TTC549 (cell line): ENCODE results near the gene OR56B1.
"Not testable (repeated sequence)": the region's sequence is repeated elsewhere in the genome, so short reads cannot be mapped to it uniquely, and the experiment has no call there.

ENCODE experiments used
- FAIRE-seq: peaks from 2 replicates; lab custom pipeline; 2012; peaks lifted over from hg19 to GRCh38; lab: Jason Lieb, UNC

OR56B1 gene, protein sequence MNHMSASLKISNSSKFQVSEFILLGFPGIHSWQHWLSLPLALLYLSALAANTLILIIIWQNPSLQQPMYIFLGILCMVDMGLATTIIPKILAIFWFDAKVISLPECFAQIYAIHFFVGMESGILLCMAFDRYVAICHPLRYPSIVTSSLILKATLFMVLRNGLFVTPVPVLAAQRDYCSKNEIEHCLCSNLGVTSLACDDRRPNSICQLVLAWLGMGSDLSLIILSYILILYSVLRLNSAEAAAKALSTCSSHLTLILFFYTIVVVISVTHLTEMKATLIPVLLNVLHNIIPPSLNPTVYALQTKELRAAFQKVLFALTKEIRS

DNA sequence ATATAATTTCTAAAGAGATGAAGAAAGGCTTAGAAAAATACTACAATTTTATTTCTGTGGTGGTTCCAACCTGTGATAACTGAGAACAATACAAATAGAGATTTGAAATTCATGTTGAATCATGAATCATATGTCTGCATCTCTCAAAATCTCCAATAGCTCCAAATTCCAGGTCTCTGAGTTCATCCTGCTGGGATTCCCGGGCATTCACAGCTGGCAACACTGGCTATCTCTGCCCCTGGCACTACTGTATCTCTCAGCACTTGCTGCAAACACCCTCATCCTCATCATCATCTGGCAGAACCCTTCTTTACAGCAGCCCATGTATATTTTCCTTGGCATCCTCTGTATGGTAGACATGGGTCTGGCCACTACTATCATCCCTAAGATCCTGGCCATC lies at the start of gene OR56B1:
TSS of gene OR56B1 (plus strand) at position 53 of the 400 bp plus-strand sequence. CDS start at position 122, 69 bp downstream.
- FAIRE-seq = no peak

GRCh38 chr11:5688482-5688881 lies 47.8 kb upstream of the OR56B1 start:
- FAIRE-seq = no peak

DNA sequence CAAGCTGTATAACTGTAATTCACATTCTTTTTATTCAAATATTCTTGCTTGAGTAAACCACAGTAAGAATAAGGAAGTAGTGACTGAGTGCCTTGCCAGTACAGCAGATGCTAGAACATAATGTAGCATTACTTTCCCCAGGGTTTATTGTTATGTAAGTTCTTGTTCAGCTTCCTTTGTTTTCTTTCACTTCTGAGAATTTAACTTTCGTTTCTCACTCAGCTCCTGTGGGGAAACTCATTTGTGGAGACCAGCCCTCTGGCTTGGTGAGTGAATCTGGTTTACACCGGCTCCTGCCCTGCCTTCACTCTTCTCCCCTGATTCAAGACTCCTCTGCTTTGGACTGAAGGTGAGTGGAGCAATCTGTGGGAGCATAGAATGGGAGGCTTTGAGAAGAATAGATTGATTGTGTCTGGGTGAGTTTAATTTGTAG lies 46.7 kb upstream of the OR56B1 start, which contains the start of gene TRIM22:
TSS of gene TRIM22 (plus strand) at position 240 of the 433 bp plus-strand sequence. CDS start 6,443 bp downstream, outside the sequence.
- FAIRE-seq = no peak

GRCh38 chr11:5690216-5690615 lies 46.0 kb upstream of the OR56B1 start:
- FAIRE-seq = no peak

GRCh38 chr11:5690736-5691135 lies 45.5 kb upstream of the OR56B1 start:
- FAIRE-seq = no peak

DNA sequence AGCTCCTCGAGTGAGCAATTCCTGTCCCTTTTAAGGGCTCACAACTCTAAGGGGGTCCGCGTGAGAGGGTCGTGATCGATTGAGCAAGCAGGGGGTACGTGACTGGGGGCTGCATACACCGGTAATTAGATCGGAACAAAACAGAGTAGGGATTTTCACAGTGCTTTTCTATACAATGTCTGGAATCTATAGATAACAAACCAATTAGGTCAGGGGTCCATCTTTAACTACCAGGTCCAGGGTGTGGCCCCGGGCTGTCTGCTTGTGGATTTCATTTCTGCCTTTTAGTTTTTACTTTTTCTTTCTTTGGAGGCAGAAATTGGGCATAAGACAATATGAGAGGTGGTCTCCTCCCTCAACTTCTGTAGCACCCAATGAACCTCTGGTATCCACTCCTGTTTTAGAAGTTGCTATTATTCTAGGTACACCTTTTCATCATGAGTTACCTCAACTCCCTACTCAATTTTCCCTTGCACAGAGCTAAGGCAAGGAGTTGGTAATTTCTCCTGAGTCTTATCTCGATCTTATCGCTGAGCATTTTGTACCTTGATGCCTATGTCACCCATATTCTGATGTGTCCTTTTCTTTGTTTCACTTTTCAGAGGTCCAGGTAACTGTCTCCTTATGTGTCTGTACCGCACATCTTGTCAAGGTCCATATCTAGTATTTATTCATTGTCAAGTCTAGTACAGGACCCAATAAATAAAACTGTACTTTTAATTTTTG lies 44.8 kb upstream of the OR56B1 start:
- FAIRE-seq = not testable (repeated sequence)

DNA sequence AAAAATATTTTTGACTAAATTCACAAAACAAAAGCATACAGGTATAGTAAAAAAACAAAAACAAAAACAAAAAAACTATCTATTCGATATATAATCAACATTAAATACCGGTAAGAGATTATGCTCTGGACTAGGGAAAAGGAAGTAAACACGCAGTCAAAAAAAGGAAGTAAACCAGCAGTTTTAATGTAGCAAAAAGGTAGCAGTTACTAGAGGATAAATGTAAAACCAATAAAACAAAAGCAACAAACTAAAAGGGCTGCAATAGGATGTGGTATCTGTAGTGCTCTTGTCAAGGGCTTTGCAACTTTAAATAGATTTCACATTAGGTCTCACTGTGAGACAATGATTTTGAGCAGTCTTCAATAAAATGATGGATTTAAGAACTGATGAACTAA lies 44.3 kb upstream of the OR56B1 start:
- FAIRE-seq = no peak

GRCh38 chr11:5694642-5695041 lies 41.6 kb upstream of the OR56B1 start:
- FAIRE-seq = no peak

DNA sequence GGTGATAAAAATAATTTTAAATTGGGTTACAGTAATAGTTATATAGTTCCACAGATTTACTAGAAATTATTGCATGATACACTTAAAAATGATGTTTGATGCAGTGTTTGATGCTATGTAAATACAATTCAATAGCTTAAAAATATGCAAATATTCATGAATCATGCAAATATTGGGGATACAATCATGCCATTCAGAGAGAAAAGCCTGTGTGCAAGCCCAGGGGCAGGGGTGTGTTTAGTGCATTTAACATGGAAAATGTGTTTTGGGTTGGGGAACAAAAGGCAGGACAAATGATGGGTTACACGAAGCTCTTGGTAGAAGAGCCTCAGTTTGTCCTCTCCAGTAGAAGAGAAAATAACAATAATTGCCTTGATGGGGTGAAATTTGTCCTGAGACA lies 40.7 kb upstream of the OR56B1 start:
- FAIRE-seq = no peak

DNA sequence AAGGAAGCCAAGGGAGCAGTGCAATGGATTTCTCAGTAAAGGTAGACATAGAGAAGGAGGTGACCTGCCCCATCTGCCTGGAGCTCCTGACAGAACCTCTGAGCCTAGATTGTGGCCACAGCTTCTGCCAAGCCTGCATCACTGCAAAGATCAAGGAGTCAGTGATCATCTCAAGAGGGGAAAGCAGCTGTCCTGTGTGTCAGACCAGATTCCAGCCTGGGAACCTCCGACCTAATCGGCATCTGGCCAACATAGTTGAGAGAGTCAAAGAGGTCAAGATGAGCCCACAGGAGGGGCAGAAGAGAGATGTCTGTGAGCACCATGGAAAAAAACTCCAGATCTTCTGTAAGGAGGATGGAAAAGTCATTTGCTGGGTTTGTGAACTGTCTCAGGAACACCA lies 40.0 kb upstream of the OR56B1 start:
- no peak for FAIRE-seq

- no peak for FAIRE-seq
Observed at GRCh38 chr11:5698281-5698680, 38.0 kb upstream of the OR56B1 start.

GRCh38 chr11:5700421-5701054 lies 35.7 kb upstream of the OR56B1 start:
- no peak for FAIRE-seq

- FAIRE-seq = no peak
Observed at GRCh38 chr11:5701055-5701577, 35.1 kb upstream of the OR56B1 start.

GRCh38 chr11:5703741-5704536 lies 32.3 kb upstream of the OR56B1 start:
- no peak for FAIRE-seq

DNA sequence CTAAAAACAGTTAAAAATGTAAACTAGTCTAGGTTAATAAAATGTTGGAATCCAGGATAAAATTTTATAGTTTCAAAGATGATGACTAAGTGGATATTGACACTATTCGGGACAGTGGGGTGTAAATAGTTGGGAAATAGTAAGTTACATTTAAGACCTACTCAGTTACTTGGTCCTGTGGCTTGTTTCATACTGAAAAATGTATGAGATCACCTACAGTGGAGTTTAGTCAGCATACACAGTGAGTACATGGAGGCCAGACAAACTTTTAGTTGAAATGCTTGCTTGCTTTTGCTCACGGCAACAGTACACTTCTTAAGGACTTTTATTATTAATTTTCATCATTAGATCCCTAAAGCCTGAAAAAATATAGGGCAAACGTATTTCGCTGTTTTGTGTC lies 30.6 kb upstream of the OR56B1 start:
- FAIRE-seq = no peak

GRCh38 chr11:5712507-5712906 lies 23.7 kb upstream of the OR56B1 start:
- FAIRE-seq = no peak

DNA sequence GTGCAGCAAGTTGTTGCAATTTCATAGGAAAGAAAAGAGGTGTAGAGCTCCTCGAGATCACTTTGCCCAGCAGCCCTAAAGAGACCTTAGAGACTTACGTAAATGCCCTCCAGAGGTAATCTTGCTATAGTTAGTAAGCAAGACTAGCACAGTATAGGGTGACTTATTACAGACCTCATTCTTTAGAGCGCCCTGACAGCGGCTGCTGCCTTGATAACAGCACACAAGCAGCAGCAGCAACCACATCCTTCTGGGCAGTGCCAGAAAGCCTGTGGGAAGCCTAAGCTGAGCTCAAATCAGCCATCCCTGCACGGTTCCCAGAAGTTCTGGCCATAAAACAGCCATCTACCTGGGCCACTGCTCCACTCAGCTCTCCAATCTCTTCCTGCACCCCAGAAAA lies 22.6 kb upstream of the OR56B1 start:
- no peak for FAIRE-seq

- not testable (repeated sequence) for FAIRE-seq
Observed at GRCh38 chr11:5716518-5716917, 19.7 kb upstream of the OR56B1 start.

DNA sequence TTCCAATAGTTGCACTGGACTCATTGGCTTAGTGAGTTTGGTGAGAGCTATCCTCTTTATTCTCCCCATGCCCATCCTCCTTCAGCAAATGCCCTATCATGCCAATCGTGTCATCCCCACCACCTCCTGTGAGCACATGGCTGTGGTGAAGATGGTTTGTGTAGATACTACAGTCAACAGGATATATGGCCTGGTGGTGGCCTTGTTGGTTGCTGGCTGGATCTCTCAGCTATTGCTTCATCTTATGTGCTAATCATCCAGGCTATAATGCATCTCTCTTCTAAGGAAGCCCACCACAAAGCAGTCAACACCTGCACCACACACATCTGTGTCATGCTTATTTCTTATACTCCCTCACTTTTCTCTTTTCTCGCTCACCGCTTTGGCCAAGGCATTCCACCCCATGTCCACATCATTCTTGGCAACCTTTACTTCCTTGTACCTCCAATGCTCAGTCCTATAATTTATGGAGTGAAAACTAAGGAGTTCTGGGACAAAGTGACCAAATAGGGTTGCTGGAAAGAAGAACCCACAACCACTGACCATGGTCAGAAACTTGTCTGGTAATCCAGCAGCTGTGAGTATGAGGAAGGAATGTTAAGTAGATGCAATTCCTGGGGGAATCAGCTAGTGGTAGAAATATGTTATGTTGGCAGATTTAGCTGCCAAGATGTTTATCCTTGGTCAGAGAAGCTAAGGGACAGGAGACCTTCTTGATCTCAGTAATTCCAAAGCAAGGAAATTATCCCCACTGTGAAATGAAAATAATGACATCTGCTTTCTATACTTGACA lies 16.3 kb upstream of the OR56B1 start:
- no peak for FAIRE-seq

DNA sequence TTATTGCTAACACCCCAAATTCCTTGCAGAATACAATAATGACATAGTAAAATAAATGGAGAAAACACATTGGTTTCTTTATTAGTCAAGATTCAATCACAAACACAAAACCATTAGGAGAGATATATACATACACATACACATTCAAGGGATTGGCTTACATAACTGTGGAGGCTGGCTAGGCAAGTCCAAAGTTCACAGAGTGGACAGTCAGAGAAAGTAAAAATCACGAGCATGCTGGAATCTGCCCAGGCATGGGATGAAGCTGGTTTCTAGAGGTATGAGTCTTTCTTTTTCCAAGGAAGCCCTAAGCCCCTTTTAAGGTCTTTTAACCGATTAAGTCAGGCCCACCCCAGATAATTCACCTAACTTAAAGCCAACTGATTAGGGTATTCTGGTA lies 13.6 kb upstream of the OR56B1 start:
- no peak for FAIRE-seq

DNA sequence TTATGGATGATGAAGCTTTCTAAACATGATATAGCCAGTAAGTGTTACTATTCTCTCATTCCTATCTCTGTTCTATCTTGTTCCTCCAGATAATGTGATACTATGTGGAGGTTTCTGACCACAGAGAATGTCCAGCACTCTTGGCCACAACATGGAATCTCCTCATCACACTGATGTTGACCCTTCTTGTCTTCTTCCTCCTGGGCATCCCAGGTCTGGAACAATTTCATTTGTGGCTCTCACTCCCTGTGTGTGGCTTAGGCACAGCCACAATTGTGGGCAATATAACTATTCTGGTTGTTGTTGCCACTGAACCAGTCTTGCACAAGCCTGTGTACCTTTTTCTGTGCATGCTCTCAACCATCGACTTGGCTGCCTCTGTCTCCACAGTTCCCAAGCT lies 9.9 kb upstream of the OR56B1 start:
- FAIRE-seq = no peak
